ENCODE results near the gene SPOPL.
"Not testable (repeated sequence)": the region's sequence is repeated elsewhere in the genome, so short reads cannot be mapped to it uniquely, and the experiment has no call there.

SPOPL gene

DNA sequence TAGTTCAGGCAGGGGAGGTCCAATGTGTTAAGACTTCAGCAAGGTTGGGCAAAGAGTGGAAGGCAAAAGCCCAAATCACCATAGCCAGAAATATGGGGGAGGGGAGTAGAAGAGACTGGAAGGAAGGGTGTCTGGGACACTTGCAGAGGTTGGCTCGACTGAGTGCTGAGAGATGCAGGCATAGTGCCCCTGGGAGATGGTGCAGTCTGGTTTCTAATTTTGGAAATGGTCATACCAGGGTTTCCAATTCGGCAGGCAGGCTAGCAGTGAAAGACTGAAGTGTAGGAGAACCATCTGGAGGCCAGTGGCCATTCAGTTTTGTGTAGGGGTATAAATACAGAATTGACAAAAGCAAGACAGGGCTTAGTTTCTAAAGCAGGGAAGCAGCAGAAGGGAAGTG is 6.2 kb upstream of the SPOPL start:
- no peak for ATAC-seq

DNA sequence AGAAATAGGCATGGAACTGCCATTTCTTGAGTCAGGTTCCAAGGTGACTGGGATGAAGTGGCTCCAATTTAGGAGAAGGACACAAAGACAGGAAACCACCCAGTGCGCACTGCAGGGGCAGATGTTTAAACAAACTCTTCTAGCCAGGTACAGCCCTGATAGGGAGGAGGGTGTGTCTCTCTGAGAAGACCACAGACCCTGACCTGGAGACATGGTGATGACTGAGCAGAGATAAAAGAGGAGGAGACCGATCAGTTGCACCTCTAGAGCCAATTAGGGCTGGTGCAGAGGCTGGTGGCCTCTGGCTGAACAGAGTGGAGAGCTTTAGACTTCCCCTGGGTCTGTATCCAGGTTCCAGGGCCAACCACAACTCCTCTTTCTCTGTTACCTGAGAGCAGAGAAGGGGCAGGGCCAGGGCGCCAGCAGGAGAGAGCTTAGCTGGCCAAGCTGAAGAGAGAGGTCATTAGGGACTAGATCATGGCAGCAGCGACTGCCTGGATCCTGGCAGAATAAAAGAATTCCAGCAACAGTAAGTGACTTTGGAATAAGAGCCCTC is 5.4 kb upstream of the SPOPL start:
- no peak for ATAC-seq

DNA sequence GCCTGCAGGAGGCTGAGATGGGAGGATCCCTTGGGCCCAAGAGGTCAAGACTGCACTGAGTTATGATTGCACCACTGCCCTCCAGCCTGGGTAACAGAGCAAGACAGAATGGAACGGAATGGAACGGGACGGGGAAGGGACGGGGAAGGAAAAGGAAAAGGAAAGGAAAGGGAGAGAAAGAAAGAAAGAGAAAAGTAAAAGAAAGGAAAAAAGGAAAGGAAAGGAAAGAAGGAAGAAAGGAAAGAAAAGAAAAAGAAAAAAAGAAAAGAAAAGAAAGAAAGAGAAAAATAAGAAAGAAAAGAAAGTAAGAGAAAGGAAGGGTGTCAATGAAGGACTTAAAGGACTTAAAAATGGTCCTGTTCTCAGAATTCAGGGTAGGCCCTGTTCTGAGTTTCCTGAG is 4.3 kb upstream of the SPOPL start:
- no peak for ATAC-seq

DNA sequence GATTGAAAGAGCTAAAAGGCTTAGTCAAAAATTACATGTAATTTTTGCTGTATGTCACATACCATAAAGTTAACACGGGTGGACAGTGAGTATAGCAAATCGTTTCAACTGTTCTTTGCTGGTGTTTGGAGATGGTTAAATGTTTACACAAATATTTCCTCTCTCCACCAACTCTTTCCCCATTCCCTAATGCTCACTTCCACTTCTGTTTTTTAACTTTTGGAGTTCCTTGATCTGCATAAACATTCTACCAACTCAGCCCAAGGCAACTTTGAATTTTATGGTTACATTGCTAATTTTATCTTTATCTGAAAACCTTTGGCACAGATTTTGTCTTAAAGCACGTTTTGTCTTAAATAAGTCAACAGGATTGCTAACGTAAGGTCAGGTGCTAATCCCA is 1.9 kb upstream of the SPOPL start:
- ATAC-seq, result no peak

DNA sequence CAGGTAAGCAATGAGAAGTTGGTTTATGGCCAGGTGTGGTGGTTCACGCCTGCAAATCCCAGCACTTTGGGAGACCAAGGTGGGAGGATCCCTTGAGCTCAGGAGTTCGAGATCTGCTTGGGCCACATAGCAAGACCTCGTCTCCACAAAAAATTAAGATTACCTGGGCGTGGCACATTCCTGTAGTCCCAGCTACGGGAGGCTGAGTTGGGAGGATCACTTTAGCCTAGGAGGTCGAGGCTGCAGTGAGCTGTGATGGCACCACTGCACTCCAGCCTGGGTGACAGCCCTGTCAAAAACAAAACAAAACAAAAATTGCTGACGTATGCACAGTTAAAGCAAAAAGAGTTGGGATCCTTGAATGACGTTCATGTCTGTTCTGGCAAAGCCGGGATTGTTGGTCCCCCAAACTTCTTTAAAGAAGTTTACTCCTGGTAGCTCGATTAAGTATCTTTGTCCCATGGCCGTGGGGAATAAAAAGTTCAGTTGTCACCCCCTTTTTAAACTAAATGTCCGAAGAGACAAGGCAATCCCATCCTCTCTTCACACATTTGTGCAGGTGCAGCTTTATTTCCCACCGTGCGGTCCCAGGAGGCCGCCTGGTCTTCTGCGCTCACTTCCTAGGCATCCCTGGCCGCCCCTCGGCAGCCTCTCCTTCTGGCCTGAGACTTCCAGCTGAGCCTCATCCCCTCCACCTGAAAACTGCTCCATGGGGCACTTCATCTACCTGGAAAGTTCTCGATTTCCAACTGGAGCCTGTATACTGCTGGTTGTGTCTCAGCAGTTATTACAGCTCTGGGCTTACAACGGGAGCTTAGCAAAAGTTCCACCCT is 762 bp upstream of the SPOPL start:
- ATAC-seq, result no peak

DNA sequence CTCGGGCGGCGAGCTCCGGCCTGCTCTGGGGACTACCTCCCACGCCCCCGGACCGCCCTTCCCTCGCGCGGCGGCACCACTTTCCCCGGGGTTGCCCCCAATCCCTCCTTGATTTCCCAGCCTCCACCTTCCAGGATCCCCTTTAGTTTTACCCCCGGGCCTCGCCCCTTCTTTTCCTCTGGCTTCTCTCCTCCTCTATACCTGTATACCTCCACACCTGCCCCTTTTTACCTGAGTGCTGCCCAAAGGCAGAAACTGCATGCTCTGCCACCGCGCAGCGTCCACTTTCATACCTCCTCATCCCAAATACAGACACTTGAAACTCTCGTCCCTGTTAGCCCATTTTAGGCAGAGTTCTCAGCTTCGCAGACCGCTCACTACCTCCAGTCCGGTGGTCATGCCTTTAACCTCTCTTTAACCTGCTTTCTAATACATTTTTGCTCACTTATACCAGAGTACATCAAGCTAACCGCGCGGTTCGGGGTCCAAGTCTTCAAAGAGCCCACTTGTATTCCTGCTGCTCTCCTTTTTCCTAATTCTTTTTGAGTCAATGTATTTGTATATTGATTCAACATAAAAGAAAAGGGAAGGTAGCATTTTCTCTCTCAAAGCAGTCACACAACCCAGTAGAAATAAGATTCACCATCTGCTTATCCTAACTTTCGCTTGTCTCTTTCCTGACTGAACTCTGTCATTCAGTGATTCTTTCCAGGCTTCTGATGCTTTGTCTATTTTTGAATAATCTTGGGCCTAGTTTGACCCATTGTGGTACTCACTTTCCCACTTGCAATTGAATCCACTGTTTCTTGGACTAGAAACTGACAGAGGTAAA is 901 bp downstream of the SPOPL start:
- ATAC-seq, result no peak

DNA sequence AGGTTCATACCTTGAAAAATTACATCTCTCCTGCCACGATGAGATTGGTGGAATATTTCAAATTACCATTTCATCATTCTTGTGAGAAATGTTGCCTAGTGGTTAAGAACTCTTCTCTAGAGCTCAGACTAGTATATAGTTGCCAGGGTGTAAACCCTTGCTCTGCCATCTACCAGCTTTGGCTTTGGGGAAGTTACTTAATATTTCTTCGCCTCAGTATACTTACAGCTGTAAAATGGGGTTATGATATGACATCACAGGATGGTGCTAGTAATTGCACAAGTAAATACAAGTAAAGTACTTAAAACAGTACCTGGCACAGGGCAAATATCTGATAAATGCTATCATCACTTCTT is 1.5 kb downstream of the SPOPL start:
- peak; percentile 48 to 66 for ATAC-seq

DNA sequence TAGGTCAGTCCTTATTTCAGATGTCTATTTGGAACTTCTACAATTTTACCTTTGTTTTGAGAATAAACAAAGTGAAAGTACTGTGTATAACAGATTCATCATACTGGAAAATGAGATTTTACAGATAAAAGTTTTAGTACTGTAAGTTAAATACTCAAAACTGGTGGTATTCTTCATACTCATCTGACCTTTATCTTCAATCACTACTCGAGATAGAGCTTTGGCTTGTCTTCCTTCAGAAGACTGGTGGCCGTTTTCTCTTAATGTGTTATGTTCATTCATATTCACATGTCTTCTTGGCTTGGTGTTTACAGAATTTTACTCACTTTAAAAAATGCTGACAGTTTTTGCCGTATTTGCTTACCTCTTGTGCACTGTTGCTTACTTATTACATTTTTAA is 2.1 kb downstream of the SPOPL start:
- ATAC-seq, result peak; percentile 8 to 16

DNA sequence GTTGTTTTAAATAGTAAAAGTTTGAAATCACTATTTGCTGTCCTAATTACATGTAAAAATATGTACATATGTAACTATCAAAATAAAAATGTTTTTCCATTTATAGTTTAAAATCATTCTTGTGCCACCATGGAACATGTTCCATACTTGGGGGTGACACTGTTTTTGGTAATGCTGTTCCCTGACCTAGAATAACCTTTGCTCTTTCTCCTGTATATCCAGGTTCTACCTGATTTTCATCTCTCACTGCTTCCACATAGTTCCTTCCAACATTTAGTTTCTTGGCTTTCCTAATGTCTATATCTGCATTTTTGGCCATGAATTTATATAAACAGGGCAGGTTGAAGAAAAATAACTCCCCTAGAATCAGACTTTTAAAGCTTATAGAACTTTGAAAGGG is 2.5 kb downstream of the SPOPL start:
- no peak for ATAC-seq

DNA sequence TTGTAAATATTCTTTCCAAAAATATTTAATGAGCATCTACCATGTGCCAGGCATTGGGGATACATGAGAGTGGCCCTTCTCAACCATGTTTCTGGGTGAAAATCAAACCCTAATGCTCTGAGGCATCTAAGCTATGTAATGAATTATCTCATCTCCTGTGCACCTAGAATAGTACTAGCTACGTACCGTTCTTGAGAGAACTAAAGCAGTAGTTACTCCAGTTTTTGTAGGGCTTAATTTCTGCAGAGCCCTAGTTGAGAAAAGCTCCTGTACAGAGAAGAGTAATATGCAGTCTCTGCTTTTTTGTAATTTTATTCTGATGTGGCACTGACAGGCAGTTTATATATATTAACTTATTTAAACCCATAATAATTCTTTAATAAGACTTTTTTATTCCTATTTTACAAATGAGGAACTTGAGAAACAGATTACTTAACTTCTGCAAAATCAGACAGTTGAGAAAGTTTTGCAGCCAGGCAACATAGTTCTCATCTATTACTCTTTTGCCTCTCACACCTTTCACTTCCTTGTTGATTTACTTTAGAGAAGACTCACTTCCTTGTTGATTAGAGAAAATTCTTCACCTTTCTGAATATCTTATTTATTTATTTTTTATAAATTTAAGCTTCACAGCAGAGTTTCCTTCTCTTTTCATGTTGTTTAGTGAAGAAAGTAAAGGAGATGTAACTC is 3.1 kb downstream of the SPOPL start:
- no peak for ATAC-seq

DNA sequence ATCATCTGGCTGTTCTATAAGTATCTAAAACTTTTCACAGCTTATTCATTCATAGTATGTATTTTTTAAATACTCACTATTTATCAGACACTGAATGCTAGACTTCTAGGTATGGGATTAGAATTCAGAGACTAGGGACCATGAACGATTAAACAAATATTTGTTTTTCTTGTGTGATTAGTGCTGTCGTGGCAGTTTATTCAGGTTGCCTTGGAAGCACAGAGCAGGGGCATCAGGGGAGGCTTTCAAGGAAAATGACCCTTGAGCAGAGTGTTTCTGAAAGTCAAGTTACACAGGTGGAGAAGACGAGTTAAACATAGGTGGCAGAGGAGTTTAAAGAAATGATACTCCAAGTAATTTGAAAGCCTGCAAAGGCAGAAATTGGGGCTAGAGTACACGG is 5.7 kb downstream of the SPOPL start:
- ATAC-seq, result no peak

DNA sequence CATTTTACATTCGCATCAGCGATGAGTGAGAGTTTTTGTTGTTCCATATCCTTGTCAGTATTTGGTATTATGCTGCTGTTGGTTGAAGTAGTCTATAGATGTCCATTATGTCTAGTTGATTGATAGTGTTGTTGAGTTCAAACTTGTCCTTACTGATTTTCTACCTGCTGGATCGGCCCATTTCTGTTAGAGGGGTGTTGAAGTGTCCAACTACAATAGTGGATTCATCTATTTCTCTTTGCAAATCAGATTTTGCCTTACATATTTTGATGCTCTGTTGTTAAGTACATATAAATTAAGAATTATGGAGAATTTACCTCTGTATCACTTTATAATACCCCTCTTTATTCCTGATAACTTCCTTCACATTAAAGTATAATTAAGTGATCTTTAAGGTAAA is 8.7 kb downstream of the SPOPL start:
- no peak for ATAC-seq

DNA sequence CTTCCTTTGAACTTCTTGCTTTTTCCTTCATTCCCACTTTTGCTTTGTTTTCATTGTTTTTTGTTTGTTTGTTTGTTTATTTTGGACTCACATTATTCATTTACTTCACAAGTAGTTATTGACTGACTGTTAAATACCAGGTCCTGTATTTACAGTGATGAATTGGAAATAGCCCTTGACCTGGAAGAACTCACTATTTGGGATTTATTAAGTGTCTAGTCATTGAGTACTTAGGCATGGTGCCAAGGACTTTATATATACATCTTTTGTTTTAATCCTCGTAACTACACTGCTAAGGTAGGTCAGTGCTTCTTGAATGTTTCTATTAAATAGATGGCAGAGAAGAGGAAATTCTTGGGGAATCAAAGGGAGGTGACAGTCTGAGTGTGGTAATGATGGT is 11.1 kb downstream of the SPOPL start:
- no peak for ATAC-seq

DNA sequence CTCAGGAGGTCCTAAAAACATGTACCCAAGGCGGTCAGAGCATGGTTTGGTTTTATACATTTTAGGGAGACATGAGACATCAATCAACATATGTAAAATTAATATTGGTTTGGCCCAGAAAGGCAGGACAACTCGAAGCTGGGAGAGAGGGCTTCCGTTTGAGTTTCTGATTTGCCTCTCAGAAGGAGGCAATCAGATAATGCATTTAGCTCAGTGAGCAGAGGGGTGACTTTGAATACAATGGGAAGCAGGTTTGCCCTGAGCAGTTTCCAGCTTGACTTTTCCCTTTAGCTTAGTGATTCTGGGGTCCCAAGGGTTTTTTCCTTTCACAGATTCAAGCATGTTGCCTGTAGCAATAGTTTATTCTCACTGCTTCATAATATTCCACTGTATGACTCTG is 12.6 kb downstream of the SPOPL start:
- no peak for ATAC-seq

DNA sequence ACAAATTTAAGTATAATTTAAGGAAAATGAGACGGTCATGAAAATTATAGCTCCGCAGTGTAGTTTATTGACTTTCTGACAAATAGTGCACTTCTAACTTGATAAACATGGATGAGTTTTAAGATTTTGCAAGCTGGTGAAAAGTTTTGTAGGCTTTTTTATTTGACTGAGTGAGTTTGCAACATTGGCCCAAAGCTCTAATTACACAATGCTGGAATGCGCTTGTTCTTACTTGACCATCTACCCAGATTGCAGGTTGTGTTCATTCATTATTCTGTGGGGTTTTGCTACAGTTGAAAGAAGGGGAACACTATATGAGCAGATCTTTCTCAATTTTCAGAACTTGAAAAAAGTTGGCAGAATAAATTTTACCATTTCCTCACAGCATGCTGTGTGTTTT is 13.5 kb downstream of the SPOPL start:
- ATAC-seq, result no peak

DNA sequence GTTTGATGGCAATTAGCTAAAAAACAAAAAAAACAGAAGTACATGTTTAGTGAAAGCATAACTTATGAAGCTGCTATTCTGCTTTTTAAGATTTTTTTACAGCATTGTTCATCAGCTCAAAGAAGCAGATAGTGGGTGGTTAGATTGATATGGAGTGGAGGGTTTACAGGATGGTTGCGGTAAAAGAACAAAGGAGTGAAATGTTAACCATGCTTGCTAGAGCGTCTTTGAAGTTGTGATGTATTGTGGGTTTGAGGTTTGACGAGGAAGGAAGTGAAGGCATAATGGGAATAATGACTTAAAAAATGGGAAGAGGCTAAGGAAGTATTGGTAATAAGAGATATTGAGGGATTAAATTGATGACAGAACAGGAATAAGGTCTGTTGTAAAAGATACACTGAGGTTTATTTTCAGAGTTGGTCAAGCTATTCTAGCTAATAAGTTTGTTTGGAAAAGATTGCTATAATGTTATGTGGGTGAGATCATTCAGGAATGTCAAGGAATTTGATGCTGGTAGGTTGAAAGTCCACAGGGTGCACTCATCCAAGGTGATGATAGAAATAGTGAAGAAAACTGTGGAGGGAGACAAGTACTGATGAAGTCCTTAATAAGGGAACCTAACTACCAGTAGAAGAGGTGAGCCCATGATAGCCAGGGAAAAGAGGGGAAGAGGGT is 14.6 kb downstream of the SPOPL start:
- ATAC-seq, result no peak

DNA sequence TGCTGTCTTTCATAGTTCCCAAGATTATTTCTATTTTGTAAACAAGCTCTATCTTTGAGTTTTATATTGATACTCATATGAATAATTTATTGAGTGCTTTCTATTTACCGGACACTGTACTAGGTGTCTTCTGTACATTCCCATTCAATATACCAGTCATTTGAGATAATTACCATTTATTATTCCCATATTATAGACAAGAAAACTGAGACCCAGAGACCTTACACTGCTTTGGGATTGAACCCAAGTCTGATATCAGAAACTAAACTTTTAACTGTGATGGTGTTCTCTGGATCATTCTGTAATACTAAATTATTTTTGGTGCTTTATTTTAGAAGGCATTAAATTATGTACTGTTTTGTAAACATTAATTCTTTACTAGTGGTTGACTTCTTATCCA is 17.3 kb downstream of the SPOPL start:
- ATAC-seq, result no peak

DNA sequence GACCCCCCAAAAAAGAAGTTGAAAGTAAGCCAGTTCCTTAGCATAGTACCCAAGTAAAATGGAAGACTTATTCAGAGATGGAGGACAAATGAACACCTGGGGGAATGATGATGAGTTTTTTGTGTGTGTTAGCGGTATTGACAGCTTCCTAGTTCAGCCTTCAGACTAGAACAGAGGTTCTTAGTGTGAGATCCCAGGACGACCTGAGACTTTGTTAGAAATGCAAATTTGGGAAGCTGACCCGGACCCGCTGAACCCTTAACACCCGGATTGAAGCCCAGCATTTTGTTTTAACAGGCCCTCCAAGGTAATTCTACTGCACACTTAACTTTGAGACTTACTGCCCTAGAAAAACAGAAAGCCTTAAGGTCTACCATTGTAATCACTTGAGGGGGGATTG is 20.3 kb downstream of the SPOPL start:
- no peak for ATAC-seq

DNA sequence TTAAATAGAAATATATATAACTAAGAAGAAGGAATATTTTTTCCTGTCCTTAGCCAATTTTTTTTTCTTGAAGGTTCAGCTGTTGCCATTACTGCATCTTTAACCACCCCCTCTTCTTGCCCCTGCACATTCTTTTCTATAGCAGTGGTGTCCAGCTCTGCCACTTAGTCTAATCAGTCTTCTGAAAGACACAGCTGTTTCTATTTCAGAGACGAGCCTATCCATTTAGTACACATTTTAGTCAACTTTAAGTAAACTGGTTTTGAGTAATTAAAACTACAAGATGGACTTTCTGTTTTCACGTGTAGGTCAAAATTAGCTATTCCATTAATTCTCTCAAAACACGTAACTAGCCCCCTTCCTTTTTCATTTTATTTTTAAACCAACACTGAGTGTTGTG is 21.0 kb downstream of the SPOPL start:
- ATAC-seq, result no peak

DNA sequence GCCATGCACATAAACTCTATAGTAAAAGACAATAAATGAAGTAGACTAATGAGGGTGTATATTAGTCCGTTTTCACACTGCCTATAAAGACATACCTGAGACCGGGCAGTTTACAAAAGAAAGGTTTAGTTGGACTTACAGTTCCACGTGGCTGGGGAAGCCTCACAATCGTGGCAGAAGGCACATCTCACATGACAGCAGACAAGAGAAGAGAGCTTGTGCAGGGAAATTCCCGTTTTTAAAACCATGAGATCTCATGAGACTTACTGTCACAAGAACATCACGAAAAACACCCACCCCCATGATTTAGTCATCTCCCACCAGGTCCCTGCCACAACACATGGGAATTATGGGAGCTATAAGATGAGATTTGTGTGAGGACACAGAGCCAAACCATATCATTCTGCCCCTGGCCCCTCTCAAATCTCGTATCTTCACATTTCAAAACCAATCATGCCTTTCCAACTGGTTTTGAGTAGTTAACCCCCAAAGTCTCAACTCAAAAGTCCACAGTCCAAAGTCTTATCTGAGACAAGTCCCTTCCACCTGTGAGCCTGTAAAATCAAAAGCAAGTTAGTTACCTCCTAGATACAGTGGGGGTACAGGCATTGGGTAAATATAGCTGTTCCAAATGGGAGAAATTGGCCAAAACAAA is 21.6 kb downstream of the SPOPL start:
- not testable (repeated sequence) for ATAC-seq

DNA sequence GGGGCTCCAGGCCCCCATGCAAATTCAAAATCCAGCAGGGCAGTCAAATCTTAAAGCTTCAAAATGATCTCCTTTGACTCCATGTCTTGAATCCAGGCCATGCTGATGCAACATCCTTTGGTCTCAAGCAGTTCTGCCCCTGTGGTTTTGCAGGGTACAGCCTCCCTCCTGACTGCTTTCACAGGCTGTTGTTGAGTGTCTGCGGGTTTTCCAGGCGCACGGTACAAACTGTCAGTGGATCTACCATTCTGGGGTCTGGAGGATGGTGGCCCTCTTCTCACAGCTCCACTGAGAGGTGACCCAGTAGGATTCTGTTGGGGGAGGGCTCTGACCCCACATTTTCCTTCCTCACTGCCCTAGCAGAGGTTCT is 22.1 kb downstream of the SPOPL start:
- not testable (repeated sequence) for ATAC-seq

DNA sequence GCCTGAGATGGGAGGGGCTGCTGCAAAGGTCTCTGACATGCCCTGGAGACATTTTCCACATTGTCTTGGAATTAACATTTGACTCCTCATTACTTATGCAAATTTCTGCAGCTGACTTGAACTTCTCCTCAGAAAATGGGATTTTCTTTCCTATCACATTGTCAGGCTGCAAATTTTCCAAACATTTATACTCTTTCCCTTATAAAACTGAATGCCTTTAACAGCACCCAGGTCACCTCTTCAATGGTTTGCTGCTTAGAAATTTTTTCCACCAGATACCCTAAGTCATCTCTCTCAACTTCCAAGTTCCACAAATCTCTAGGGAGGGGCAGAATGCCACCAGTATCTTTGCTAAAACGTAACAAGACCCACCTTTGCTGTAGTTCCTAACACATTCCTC is 22.8 kb downstream of the SPOPL start:
- not testable (repeated sequence) for ATAC-seq
